GM12875 (cell line): Measurements from ENCODE around the gene ZDHHC9.
A peak's percentile ranks its signal among the peaks of the same experiment; 100 is the strongest.

Experiments
- H3K4me3 ChIP-seq: one replicate; pipeline ENCODE4 v1.5.1; 2011; ENCODE audit warnings: low read depth, low read length, control low read depth
- TF ChIP-seq, protein P1 (sequence below): IDR thresholded peaks from 2 replicates; pipeline ENCODE4 v1.5.1; 2011; ENCODE audit warnings: low read depth, mild to moderate bottlenecking, control low read depth, inconsistent platforms, low read length, moderate library complexity, borderline replicate concordance; ENCODE audit not compliant: insufficient read depth

The ZDHHC9 gene

DNA sequence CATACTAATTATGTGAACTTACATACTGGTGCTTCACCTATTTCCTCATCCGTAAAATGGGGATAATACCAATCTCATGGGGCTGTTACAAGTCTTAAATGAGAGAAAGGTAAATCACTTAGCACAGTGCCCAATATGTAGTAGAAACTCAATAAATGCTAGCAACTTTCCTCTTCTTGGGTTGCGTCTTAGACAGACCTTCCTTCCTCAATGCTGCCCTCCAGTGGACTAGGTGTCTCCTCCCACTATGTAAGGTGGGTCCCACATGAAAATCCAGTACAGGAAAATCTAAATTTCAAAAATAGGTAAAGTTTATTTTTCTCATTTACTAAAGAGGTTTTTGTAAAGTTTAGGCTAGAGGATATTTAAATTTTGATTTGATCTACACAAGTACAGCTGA lies 20.6 kb downstream of the ZDHHC9 start:
- H3K4me3 ChIP-seq, result no peak overlapping the region
- TF ChIP-seq, protein P1, sequence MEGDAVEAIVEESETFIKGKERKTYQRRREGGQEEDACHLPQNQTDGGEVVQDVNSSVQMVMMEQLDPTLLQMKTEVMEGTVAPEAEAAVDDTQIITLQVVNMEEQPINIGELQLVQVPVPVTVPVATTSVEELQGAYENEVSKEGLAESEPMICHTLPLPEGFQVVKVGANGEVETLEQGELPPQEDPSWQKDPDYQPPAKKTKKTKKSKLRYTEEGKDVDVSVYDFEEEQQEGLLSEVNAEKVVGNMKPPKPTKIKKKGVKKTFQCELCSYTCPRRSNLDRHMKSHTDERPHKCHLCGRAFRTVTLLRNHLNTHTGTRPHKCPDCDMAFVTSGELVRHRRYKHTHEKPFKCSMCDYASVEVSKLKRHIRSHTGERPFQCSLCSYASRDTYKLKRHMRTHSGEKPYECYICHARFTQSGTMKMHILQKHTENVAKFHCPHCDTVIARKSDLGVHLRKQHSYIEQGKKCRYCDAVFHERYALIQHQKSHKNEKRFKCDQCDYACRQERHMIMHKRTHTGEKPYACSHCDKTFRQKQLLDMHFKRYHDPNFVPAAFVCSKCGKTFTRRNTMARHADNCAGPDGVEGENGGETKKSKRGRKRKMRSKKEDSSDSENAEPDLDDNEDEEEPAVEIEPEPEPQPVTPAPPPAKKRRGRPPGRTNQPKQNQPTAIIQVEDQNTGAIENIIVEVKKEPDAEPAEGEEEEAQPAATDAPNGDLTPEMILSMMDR, result peak; percentile 62

DNA sequence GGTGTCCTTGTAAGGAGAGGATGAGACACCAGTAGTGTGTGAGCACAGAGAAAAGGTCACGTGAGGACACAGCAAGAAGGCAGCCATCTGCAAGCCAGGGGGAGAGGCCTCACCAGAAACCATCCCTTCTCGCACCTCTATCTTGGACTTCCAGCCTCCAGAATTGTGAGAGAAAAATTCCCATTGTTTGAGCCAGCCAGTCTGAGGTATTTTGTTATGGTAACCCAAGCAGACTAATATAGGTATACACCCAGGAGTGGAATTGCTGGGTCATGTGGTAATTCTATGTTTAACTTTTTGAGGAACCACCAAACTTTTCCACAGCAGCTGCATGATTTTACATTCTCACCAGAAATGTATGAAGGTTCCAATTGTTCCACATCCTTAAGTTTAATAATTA lies 25.6 kb downstream of the ZDHHC9 start:
- no peak overlapping the region for H3K4me3 ChIP-seq
- TF ChIP-seq, protein P1, result no peak

DNA sequence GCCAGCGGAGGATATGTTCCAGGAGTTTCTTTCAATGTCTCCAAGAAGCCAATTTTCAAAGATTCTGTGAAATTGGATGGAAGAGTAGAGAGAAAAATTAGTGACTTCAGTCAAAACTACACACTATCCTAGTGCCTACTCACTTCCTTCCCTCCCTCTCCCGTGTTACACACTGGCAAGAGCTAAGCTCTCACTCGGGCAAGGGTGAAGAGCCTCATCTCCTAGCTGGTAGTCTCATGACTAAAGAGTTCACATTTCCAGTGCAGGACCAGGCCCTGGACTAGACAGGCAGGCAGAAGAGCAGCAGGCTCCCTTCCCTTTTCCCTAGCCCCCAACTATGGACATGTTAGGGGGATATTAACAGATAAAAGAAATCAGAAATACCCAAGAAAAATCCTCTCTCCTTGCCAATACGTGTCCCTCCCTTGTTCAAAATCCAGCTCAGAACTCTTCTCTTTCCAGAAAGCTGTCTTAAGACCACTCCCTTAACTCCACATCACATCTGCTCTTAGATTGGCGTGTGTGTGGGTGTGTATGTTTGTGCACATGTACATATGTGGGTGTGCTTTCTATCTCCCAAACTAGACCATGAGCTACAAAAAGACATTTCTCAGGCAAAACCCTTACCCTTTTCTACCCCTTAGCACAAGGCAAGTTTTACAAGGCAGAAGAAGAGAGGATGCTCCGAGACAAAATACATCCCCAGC lies 29.9 kb downstream of the ZDHHC9 start:
- TF ChIP-seq, protein P1, result no peak
- no peak overlapping the region for H3K4me3 ChIP-seq

DNA sequence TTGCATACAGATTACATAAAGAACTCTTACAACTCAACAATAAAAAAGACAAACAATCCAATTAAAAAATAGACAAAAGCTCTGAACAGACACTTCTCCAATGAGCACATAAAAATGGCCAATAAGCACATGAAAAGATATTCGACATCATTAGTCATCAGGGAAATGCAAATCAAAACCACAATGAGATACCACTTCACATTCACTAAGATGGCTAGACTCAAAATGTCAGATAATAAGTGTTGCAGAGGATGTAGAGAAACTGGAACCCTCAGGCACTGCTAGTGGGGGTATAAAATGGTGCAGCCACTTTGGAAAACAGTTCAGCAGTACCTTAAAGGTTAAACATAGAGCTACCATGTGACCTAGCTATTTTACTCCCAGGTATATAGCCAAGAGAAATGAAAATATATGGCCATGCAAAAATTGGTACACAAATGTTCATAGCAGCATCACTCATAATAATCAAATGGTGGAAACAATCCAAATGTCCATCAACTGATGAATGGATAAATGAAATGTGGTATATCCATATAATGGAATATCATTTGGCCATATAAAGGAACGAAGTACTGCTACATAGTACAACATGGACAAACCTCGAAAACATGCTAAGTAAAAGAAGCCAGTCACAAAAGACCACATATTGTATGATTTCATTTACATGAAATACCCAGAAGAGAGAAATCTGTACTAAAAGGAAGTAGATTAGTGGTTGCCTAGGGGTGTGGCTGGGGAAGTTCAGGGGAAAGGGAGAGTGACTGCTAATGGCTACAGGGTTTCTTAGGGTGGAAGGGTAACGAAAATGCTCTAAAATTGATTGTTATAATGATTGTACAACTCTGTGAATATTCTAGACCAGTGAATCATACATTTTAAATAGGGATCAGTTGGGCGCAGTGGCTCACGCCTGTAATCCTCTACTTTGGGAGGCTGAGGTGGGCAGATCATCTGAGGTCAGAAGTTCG lies 34.6 kb downstream of the ZDHHC9 start:
- TF ChIP-seq, protein P1, result no peak
- no peak overlapping the region for H3K4me3 ChIP-seq

DNA sequence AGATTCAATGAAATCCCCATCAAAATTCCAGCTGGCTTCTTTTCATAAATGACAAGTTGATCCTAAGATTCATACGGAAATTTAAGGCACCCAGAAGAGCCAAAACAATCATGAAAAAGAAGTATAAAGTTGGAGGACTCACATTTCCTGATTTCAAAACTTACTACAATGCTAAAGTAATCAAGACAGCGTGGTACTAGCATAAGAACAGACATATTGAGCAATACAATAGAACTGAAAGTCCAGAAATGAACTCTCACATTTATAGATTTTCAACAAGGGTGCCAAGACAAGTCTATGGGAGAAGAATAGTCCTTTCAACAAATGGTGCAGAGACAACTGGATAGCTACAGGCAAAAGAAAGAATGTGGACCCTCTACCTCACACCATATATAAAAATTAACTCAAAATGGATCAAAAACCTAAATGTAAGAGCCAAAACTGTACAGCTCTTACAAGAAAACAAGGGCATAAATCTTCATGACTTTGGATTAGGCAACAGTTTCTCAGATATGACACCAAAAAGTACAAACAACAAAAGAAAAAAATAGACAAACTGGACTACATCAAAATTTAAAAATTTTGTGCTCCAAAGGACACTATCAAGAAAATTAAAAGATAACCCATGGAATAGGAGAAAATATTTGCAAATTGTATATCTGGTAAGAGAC lies 35.4 kb downstream of the ZDHHC9 start:
- TF ChIP-seq, protein P1, result no peak
- no peak overlapping the region for H3K4me3 ChIP-seq

DNA sequence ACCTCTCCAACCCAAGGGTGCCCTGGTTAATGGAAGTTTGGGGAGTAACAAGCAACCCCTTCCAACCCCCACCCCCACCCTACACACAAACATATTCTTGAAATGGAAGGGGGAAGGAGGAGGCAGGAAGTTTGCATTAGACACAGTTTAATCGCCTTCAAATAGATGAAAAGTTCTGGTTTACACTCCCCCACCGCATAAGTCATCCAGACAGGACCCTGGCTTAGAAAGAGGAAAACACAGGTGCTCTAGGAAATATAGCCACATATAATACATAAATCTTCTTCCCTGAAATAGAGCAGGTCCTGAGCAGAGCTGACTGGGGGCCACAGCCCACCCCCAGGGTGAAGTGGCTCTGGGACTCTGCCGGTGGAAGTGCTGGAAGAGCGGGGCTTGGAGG lies 38.9 kb downstream of the ZDHHC9 start:
- no peak overlapping the region for H3K4me3 ChIP-seq
- TF ChIP-seq, protein P1, result no peak

DNA sequence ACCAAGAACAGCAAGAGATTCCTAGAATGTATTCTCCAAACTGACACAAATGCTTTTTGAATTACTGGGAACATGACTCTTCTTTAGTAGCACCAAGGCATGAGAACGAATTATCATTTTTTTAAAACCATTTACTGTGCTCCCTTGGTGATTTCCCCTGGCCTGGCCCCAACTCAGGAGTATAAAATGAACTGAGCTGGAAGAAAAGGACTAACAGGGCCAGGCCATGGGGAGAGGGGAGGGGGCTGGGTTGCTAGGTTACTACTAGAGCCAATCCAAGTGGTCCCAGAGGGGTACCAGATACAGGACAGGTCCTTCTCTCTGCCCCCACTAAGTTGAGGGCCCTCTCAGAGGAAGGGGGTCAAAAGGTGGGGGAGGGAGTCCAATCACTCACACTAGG lies 40.8 kb downstream of the ZDHHC9 start:
- TF ChIP-seq, protein P1, result no peak
- no peak overlapping the region for H3K4me3 ChIP-seq
